T-cell (primary cell): Measurements from ENCODE around the gene EBP. TPM values are rescaled to one million over a fixed set of nuclear protein-coding genes. Genes with fewer than 3 reads are reported as not detected.

Source experiments
- ATAC-seq, 4 experiments: fragments of 200-7000 bp in 3 of 4; fragments of 150-1000 bp in 1 of 4; cut with Tn5 transposase; replicated peaks in 1 of 4; 1 replicate in 3 of 4; 2 replicates in 1 of 4; pipeline ENCODE4 v1.10.0; 2021; ENCODE audit warnings: moderate library complexity in 3 of 4, mild to moderate bottlenecking in 2 of 4, moderate number of reproducible peaks in 1 of 4
- CTCF ChIA-PET, 2 donors: fragments of 300-600 bp; sonication (Branson Sonifier 250); formaldehyde crosslinking; loops; one replicate each; lab custom pipeline; 2022; ENCODE audit warnings: antibody characterized with exemption in 2 of 2; lab: Charles Lee
- POLR2A ChIA-PET, 2 donors: fragments of 300-600 bp; sonication (Branson Sonifier 250); formaldehyde crosslinking; loops; one replicate each; lab custom pipeline; 2022; ENCODE audit warnings: antibody characterized with exemption in 2 of 2; lab: Charles Lee
- DNase-seq, 35 experiments: peaks; one replicate each; pipeline versions ENCODE4 v3.0.0 to v3.0.0-alpha.2; 2013 to 2023
- H3K27ac ChIP-seq: one replicate; pipeline ENCODE4 v1.5.1; 2013; ENCODE audit warnings: low read length
- H3K27me3 ChIP-seq, 2 experiments: replicated peaks in 1 of 2; 1 replicate in 1 of 2; 2 replicates in 1 of 2; pipeline versions ENCODE4 v1.6.1 to v1.7.0; 2013; ENCODE audit warnings: low read length in 1 of 2, mixed read lengths in 1 of 2; ENCODE audit not compliant: control insufficient read depth in 2 of 2, insufficient read depth in 2 of 2; ENCODE audit errors: extremely low read depth in 1 of 2
- H3K36me3 ChIP-seq, 2 donors: 1 replicate in 1 of 2; 2 replicates in 1 of 2; pipeline versions ENCODE4 v1.6.1 to v1.7.0; 2013; ENCODE audit warnings: low read length in 1 of 2; ENCODE audit not compliant: control insufficient read depth in 2 of 2, insufficient read depth in 1 of 2; ENCODE audit errors: extremely low read depth in 1 of 2
- H3K4me1 ChIP-seq, 2 experiments: 1 replicate in 1 of 2; 2 replicates in 1 of 2; pipeline versions ENCODE4 v1.6.1 to v1.7.0; 2013; ENCODE audit warnings: low read length in 2 of 2, mixed read lengths in 1 of 2; ENCODE audit not compliant: insufficient read depth in 2 of 2, control insufficient read depth in 1 of 2; ENCODE audit errors: extremely low read depth in 1 of 2
- H3K4me3 ChIP-seq, 2 donors: 1 replicate in 1 of 2; 2 replicates in 1 of 2; pipeline versions ENCODE4 v1.5.1 to v1.7.0; 2013; ENCODE audit warnings: mild to moderate bottlenecking in 2 of 2, low read length in 1 of 2, moderate library complexity in 1 of 2; ENCODE audit not compliant: control insufficient read depth in 1 of 2; ENCODE audit errors: extremely low read depth in 1 of 2
- H3K9me3 ChIP-seq: 2 replicates; pipeline ENCODE4 v1.7.0; 2013
- H3K27ac Mint-ChIP-seq, 2 donors: one replicate each; pipeline ENCODE4 v1.8.0; 2020 to 2021; ENCODE audit warnings: mild to moderate bottlenecking in 2 of 2, mixed read lengths in 2 of 2
- H3K27me3 Mint-ChIP-seq, 2 donors: one replicate each; pipeline ENCODE4 v1.8.0; 2021 to 2022; ENCODE audit warnings: mixed read lengths in 2 of 2
- H3K36me3 Mint-ChIP-seq: one replicate; pipeline ENCODE4 v1.8.0; 2021; ENCODE audit warnings: mixed read lengths
- H3K4me1 Mint-ChIP-seq, 3 donors: one replicate each; pipeline ENCODE4 v1.8.0; 2020 to 2022; ENCODE audit warnings: mixed read lengths in 3 of 3, mild to moderate bottlenecking in 1 of 3
- H3K4me3 Mint-ChIP-seq, 3 donors: one replicate each; pipeline ENCODE4 v1.8.0; 2020 to 2022; ENCODE audit warnings: mild to moderate bottlenecking in 3 of 3, mixed read lengths in 3 of 3, moderate library complexity in 3 of 3
- H3K9me3 Mint-ChIP-seq, 3 donors: one replicate each; pipeline ENCODE4 v1.8.0; 2020 to 2022; ENCODE audit warnings: mixed read lengths in 3 of 3
- WGBS: methylation state at CpG from one replicate; pipeline ENCODE4 v1.1.5; 2013; ENCODE audit warnings: missing lambda C conversion rate; ENCODE audit not compliant: insufficient coverage; 5-methylcytosine and 5-hydroxymethylcytosine counted together
- total RNA-seq, 35 experiments: library from RNA in 6 of 35; stranded (reverse) in 6 of 35; fragments of 120-200 nt in 1 of 35; gene quantifications; one replicate each; pipeline versions ENCODE4 v1.2.1 to v1.2.4 and lab custom pipeline; 2013 to 2026

EBP gene
- total RNA-seq, 5 donors from 2014 or later (not counting 1 experiment from before 2014, with no cell fraction given): 41.1 to 60.4 (median 46.1) TPM

- H3K27ac ChIP-seq: no peak overlapping the region
- no peak overlapping the region for H3K4me3 Mint-ChIP-seq
- DNase-seq (no peak), ATAC-seq (no peak)
- H3K36me3 ChIP-seq: no peaks in the 10 kb centered on the region
- H3K9me3 ChIP-seq: no peaks in the 10 kb centered on the region
- H3K9me3 Mint-ChIP-seq: no peaks in the 10 kb centered on the region
- peaks cover 0 to 23% of the 10 kb centered on the region in 2 donors for H3K27me3 Mint-ChIP-seq
- CTCF ChIA-PET: no interaction called here
- H3K4me1 ChIP-seq: no peaks in the 10 kb centered on the region
- 63% methylated on average over 2 of the region's 6 CpGs for WGBS
- H3K27ac Mint-ChIP-seq: no peak overlapping the region
- H3K36me3 Mint-ChIP-seq: no peaks in the 10 kb centered on the region
- H3K4me3 ChIP-seq: no peak overlapping the region
- H3K4me1 Mint-ChIP-seq: no peaks in the 10 kb centered on the region
- POLR2A ChIA-PET: no interaction called here
- H3K27me3 ChIP-seq: no peaks in the 10 kb centered on the region
Observed at GRCh38 chrX:48498374-48498809, 23.2 kb upstream of the EBP start.

- no peak overlapping the region for H3K27ac ChIP-seq
- H3K4me1 ChIP-seq: peaks cover 0 to 10% of the 10 kb centered on the region in 2 experiments
- Mint-ChIP-seq H3K27me3 (peaks cover 0 to 7% of the 10 kb centered on the region in 2 donors), H3K36me3 (no peaks in the 10 kb centered on the region), H3K27ac (no peak overlapping the region), H3K4me1 (peaks cover 3 to 6% (median 6%) of the 10 kb centered on the region in 3 donors), H3K9me3 (no peaks in the 10 kb centered on the region), H3K4me3 (no peak overlapping the region)
- WGBS: no CpG with 5 or more reads among the region's 7 CpGs
- ATAC-seq: no peak
- ChIA-PET CTCF (no interaction called here), POLR2A (no interaction called here)
- no peak for DNase-seq
- H3K36me3 ChIP-seq: no peaks in the 10 kb centered on the region
- H3K9me3 ChIP-seq: no peaks in the 10 kb centered on the region
- H3K27me3 ChIP-seq: no peaks in the 10 kb centered on the region
- no peak overlapping the region for H3K4me3 ChIP-seq
Observed at GRCh38 chrX:48504261-48504660, 17.3 kb upstream of the EBP start.

- Mint-ChIP-seq H3K4me3 (no peak overlapping the region), H3K27me3 (peaks cover 0 to 6% of the 10 kb centered on the region in 2 donors), H3K4me1 (peaks cover 10 to 17% (median 16%) of the 10 kb centered on the region in 3 donors), H3K9me3 (no peaks in the 10 kb centered on the region), H3K36me3 (no peaks in the 10 kb centered on the region), H3K27ac (no peak overlapping the region)
- H3K27me3 ChIP-seq: no peaks in the 10 kb centered on the region
- no peaks in the 10 kb centered on the region for H3K9me3 ChIP-seq
- no peak overlapping the region for H3K4me3 ChIP-seq
- H3K27ac ChIP-seq: no peak overlapping the region
- POLR2A ChIA-PET: no interaction called here
- H3K36me3 ChIP-seq: no peaks in the 10 kb centered on the region
- CTCF ChIA-PET: interaction anchor here in 1 of 2 donors (0.6 kb wide), 1 partner anchor 57 kb away, joined by 3 read pairs; no protein-coding TSS in a partner anchor
- WGBS: no CpG with 5 or more reads among the region's 5 CpGs
- no peak for DNase-seq
- no peak for ATAC-seq
- peaks cover 0 to 20% of the 10 kb centered on the region in 2 experiments for H3K4me1 ChIP-seq
Observed at GRCh38 chrX:48505481-48505880, 16.1 kb upstream of the EBP start.

- Histone ChIP-seq H3K4me1 (peaks cover 0 to 22% of the 10 kb centered on the region in 2 experiments), H3K27me3 (no peaks in the 10 kb centered on the region), H3K36me3 (no peaks in the 10 kb centered on the region), H3K9me3 (no peaks in the 10 kb centered on the region), H3K4me3 (no peak overlapping the region), H3K27ac (no peak overlapping the region)
- Mint-ChIP-seq H3K9me3 (no peaks in the 10 kb centered on the region), H3K4me1 (peaks cover 10 to 29% (median 26%) of the 10 kb centered on the region in 3 donors), H3K4me3 (no peak overlapping the region), H3K27ac (no peak overlapping the region), H3K36me3 (peaks cover 4% of the 10 kb centered on the region), H3K27me3 (no peaks in the 10 kb centered on the region)
- CTCF ChIA-PET: no interaction called here
- ATAC-seq (no peak), DNase-seq (no peak)
- POLR2A ChIA-PET: no interaction called here
- no CpG with 5 or more reads among the region's 5 CpGs for WGBS
Observed at GRCh38 chrX:48507246-48507645, 14.4 kb upstream of the EBP start.

GRCh38 chrX:48508400-48509244 is 13.0 kb upstream of the EBP start, which contains the start of gene PORCN:
Gene PORCN, plus strand, starts transcription at chrX:48508992. Its CDS starts 829 bp downstream, at chrX:48509821.
- Mint-ChIP-seq H3K4me1 (peaks cover 10 to 32% (median 26%) of the 10 kb centered on the region in 3 donors), H3K36me3 (peaks cover 10% of the 10 kb centered on the region), H3K9me3 (no peaks in the 10 kb centered on the region), H3K27ac (peak within 1 kb of the TSS; percentile 85), H3K4me3 (peak within 1 kb of the TSS; percentile 86 to 90 (median 88)), H3K27me3 (no peaks in the 10 kb centered on the region)
- H3K9me3 ChIP-seq: no peaks in the 10 kb centered on the region
- under 1% methylated on average over 33 of the region's 65 CpGs for WGBS
- H3K4me3 ChIP-seq: peak within 1 kb of the TSS; percentile 53 to 73
- CTCF ChIA-PET: no interaction called here
- peaks cover 0 to 8% of the 10 kb centered on the region in 2 donors for H3K36me3 ChIP-seq
- POLR2A ChIA-PET: no interaction called here
- DNase-seq (peak; percentile 51 to 81 (median 69)), ATAC-seq (peak; percentile 96 to 98 (median 96))
- H3K27me3 ChIP-seq: no peaks in the 10 kb centered on the region
- H3K4me1 ChIP-seq: peaks cover 0 to 22% of the 10 kb centered on the region in 2 experiments
- peak within 1 kb of the TSS; percentile 74 for H3K27ac ChIP-seq

- Histone ChIP-seq H3K27ac (peak overlapping the region; percentile 63), H3K27me3 (no peaks in the 10 kb centered on the region), H3K36me3 (peaks cover 0 to 8% of the 10 kb centered on the region in 2 donors), H3K4me3 (peak overlapping the region; percentile 53 to 73), H3K4me1 (peaks cover 0 to 22% of the 10 kb centered on the region in 2 experiments), H3K9me3 (no peaks in the 10 kb centered on the region)
- ATAC-seq (peak in 3 of 4 experiments; percentile 14 to 47 (median 21)), DNase-seq (peak in 5 of 35 experiments; percentile 4 to 36 (median 8))
- ChIA-PET CTCF (no interaction called here), POLR2A (no interaction called here)
- H3K27me3 Mint-ChIP-seq: no peaks in the 10 kb centered on the region
- H3K36me3 Mint-ChIP-seq: peaks cover 10% of the 10 kb centered on the region
- peak overlapping the region; percentile 83 to 85 for H3K27ac Mint-ChIP-seq
- no peaks in the 10 kb centered on the region for H3K9me3 Mint-ChIP-seq
- peaks cover 10 to 32% (median 26%) of the 10 kb centered on the region in 3 donors for H3K4me1 Mint-ChIP-seq
- WGBS: 21% methylated on average over 2 of the region's 16 CpGs
- H3K4me3 Mint-ChIP-seq: peak overlapping the region; percentile 86 to 90 (median 88)
Observed at GRCh38 chrX:48509245-48509590, 12.4 kb upstream of the EBP start.
